Lower leg skin (tissue), 4 donors: Measurements from ENCODE around the gene RALGAPA1. TPM values are rescaled to one million over a fixed set of nuclear protein-coding genes. Genes with fewer than 3 reads are reported as not detected.
"Not testable (repeated sequence)": the region's sequence is repeated elsewhere in the genome, so short reads cannot be mapped to it uniquely, and the experiment has no call there.

Source experiments
- DNase-seq, 2 donors: peaks; one replicate each; pipeline ENCODE4 v3.0.0-alpha.2; 2019; ENCODE audit warnings: low spot score in 2 of 2
- H3K4me3 ChIP-seq: fragments of 200-600 bp; sonication (generic); 2 replicates; pipeline ENCODE4 v1.5.1; 2017; ENCODE audit warnings: mild to moderate bottlenecking, low read depth; ENCODE audit not compliant: poor library complexity, severe bottlenecking
- CTCF ChIP-seq, 3 donors: fragments of 450-650 bp; IDR thresholded peaks; one replicate each; pipeline ENCODE4 v1.5.1; 2016; ENCODE audit warnings: antibody characterized with exemption in 3 of 3, mild to moderate bottlenecking in 3 of 3, moderate library complexity in 2 of 3
- POLR2A ChIP-seq, 2 donors: fragments of 450-650 bp; IDR thresholded peaks; one replicate each; pipeline ENCODE4 v1.6.1; 2016 to 2017; ENCODE audit warnings: antibody characterized with exemption in 2 of 2, mild to moderate bottlenecking in 1 of 2, moderate library complexity in 1 of 2
- WGBS, 2 donors: methylation state at CpG; one replicate each; pipeline ENCODE4 v1.1.5; 2018; 5-methylcytosine and 5-hydroxymethylcytosine counted together
- intact Hi-C: fragments of 100-400 bp; cut with DNase I; formaldehyde crosslinking; loops from one replicate; pipeline ENCODE4 v1.15.0; 2023; ENCODE audit warnings: low total_unique reads
- total RNA-seq, 4 donors: library from RNA; depleted of rRNA; stranded (reverse); fragments of >200 nt; gene quantifications; one replicate each; pipeline ENCODE4 v1.1.0, GENCODE V29; 2016

Gene RALGAPA1
- total RNA-seq, 4 donors from 2014 or later, result 48.4 to 56.9 (median 50.2) TPM

GRCh38 chr14:35851823-35852222, 42.7 kb upstream of the RALGAPA1 start:
- H3K4me3 ChIP-seq, result no peak overlapping the region
- 79 to 98% methylated on average over 3 of the region's 3 CpGs for WGBS, 2 donors
- intact Hi-C loops, result no loop called here
- DNase-seq, result no peak
- TF ChIP-seq CTCF (IDR thresholded peaks at IDR 0.05) (no peak), POLR2A (IDR thresholded peaks at IDR 0.05) (no peak)

GRCh38 chr14:35849122-35849521, 40.0 kb upstream of the RALGAPA1 start:
- no peak overlapping the region for H3K4me3 ChIP-seq
- whole genome bisulfite sequencing, 2 donors, result 59 to 78% methylated on average over 1 of the region's 1 CpG
- no peak for DNase-seq
- TF ChIP-seq POLR2A (IDR thresholded peaks at IDR 0.05), result no peak
- TF ChIP-seq CTCF (IDR thresholded peaks at IDR 0.05), result no peak
- intact Hi-C loops, result no loop called here

GRCh38 chr14:35847636-35848035, 38.5 kb upstream of the RALGAPA1 start:
- no peak for TF ChIP-seq POLR2A (IDR thresholded peaks at IDR 0.05)
- TF ChIP-seq CTCF (IDR thresholded peaks at IDR 0.05), result no peak
- H3K4me3 ChIP-seq, result no peak overlapping the region
- WGBS, 2 donors, result 91 to 98% methylated on average over 2 of the region's 2 CpGs
- DNase-seq, result no peak
- intact Hi-C loops, result no loop called here

GRCh38 chr14:35844494-35844893, 35.4 kb upstream of the RALGAPA1 start:
- H3K4me3 ChIP-seq, result no peak overlapping the region
- 95 to 97% methylated on average over 8 of the region's 8 CpGs for WGBS, 2 donors
- intact Hi-C loops, result no loop called here
- no peak for DNase-seq
- TF ChIP-seq CTCF (IDR thresholded peaks at IDR 0.05) (no peak), POLR2A (IDR thresholded peaks at IDR 0.05) (no peak)

- 99 to 100% methylated on average over 2 of the region's 2 CpGs for WGBS, 2 donors
- DNase-seq, result not testable (repeated sequence)
Observed at GRCh38 chr14:35842245-35842644, 33.1 kb upstream of the RALGAPA1 start.

GRCh38 chr14:35841704-35842103, 32.6 kb upstream of the RALGAPA1 start:
- DNase-seq, intact Hi-C loops, H3K4me3 ChIP-seq: not testable (repeated sequence)
- WGBS, 2 donors, result 98 to 100% methylated on average over 2 of the region's 2 CpGs

More at GRCh38 chr14:35842245-35842644, 33.1 kb upstream of the RALGAPA1 start:
- intact Hi-C loops, H3K4me3 ChIP-seq: not testable (repeated sequence)

- no peak for TF ChIP-seq POLR2A (IDR thresholded peaks at IDR 0.05)
- no peak for TF ChIP-seq CTCF (IDR thresholded peaks at IDR 0.05)
- 84 to 90% methylated on average over 5 of the region's 5 CpGs for WGBS, 2 donors
- intact Hi-C loops, result no loop called here
- no peak for DNase-seq
- H3K4me3 ChIP-seq, result no peak overlapping the region
Observed at GRCh38 chr14:35835208-35835982, 26.3 kb upstream of the RALGAPA1 start.
